Osteoblast (primary cell): ENCODE data around the gene GYG2. TPM values are rescaled to one million over a fixed set of nuclear protein-coding genes. Genes with fewer than 3 reads are reported as not detected.

Source experiments
- DNase-seq: peaks from one replicate; pipeline ENCODE4 v3.0.0; 2011; ENCODE audit warnings: low spot score, mixed read lengths; ENCODE audit not compliant: insufficient read length; ENCODE audit errors: missing footprints
- H2AFZ ChIP-seq: 2 replicates; pipeline ENCODE4 v1.6.0; 2011; ENCODE audit warnings: mild to moderate bottlenecking, low read length
- H3K27ac ChIP-seq: 2 replicates; pipeline ENCODE4 v1.5.1; 2011; ENCODE audit warnings: mild to moderate bottlenecking, low read depth, low read length, moderate library complexity
- H3K27me3 ChIP-seq: 2 replicates; pipeline ENCODE4 v1.6.0; 2012; ENCODE audit warnings: mild to moderate bottlenecking, control low read depth, inconsistent platforms, low read length, moderate library complexity; ENCODE audit not compliant: insufficient read depth
- H3K36me3 ChIP-seq: 2 replicates; pipeline ENCODE4 v1.5.1; 2011; ENCODE audit warnings: mild to moderate bottlenecking, low read length, control low read depth, moderate library complexity; ENCODE audit not compliant: insufficient read depth
- H3K4me1 ChIP-seq: 2 replicates; pipeline ENCODE4 v1.5.1; 2011; ENCODE audit warnings: mild to moderate bottlenecking, low read length, control low read depth, moderate library complexity; ENCODE audit not compliant: insufficient read depth
- H3K4me2 ChIP-seq: 2 replicates; pipeline ENCODE4 v1.6.0; 2011; ENCODE audit warnings: mild to moderate bottlenecking, low read length; ENCODE audit not compliant: insufficient read depth
- H3K4me3 ChIP-seq: fragments of 200-600 bp; sonication (generic); 3 replicates; pipeline ENCODE4 v1.5.1; 2012; ENCODE audit warnings: mild to moderate bottlenecking, low read length, inconsistent platforms; ENCODE audit not compliant: insufficient read depth
- H3K79me2 ChIP-seq: 2 replicates; pipeline ENCODE4 v1.6.0; 2012; ENCODE audit warnings: mild to moderate bottlenecking, low read length, control low read depth, inconsistent platforms; ENCODE audit not compliant: insufficient read depth
- H3K9me3 ChIP-seq: 2 replicates; pipeline ENCODE4 v1.5.1; 2011; ENCODE audit warnings: low read depth, low read length, control low read depth
- H4K20me1 ChIP-seq: 2 replicates; pipeline ENCODE4 v1.6.0; 2012; ENCODE audit warnings: mild to moderate bottlenecking, low read length, control low read depth; ENCODE audit not compliant: insufficient read depth
- CTCF ChIP-seq: IDR thresholded peaks from 2 replicates; pipeline ENCODE4 v1.5.1; 2011; ENCODE audit warnings: mild to moderate bottlenecking, low read depth, low read length, moderate library complexity; ENCODE audit errors: extremely low read depth
- total RNA-seq: library from RNA; depleted of rRNA; stranded (reverse); fragments of >200 nt; gene quantifications from 2 replicates; pipeline ENCODE4 v1.2.3, GENCODE V29; 2012

GYG2 gene
- total RNA-seq, 1 donor = 6.2 TPM

DNA sequence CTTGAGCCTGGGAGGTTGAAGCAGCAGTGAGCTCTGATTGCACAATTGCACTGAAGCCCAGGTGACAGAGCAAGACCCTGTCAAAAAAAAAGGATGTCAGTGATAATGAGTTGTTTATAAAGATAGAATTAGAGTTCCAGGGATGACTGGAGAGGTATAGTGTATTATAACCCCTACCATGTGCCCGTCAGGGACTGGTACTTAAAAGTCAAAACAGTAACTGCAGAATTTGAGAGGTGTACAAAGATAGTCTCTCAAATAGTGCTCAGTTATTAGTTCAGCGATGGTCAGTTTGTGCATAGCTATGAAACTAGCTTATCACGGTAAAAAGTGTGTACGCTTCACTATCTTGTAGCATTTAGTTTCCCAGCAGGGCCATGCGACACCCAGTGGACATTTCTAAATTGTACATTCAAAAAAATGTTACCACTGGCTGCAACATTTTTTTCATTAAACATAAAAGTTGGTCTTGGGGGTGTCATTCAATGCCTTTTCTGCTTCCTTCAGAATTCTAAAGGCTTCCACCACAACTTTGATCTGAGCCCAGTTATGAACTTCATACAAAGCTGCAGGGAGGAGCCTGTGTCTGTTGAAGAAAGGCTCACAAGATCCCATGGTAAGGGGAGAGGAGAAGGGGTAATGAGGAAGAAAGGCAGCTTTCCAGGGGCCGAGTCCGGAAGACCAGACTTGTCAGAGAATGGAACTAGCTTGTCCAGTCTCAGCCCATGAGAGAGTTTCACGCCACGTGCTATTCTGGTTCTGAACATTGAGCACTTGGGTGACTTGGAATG, 9.2 kb upstream of the GYG2 start:
- H3K27ac ChIP-seq = no peak overlapping the region
- no peak overlapping the region for H2AFZ ChIP-seq
- DNase-seq = peak; percentile 84
- peaks cover 11% of the 10 kb centered on the region for H3K27me3 ChIP-seq
- no peak overlapping the region for H3K4me2 ChIP-seq
- TF ChIP-seq CTCF = peak; percentile 60
- no peaks in the 10 kb centered on the region for H3K9me3 ChIP-seq
- H3K36me3 ChIP-seq = no peaks in the 10 kb centered on the region
- no peaks in the 10 kb centered on the region for H3K79me2 ChIP-seq
- H4K20me1 ChIP-seq = no peaks in the 10 kb centered on the region
- no peaks in the 10 kb centered on the region for H3K4me1 ChIP-seq
- no peak overlapping the region for H3K4me3 ChIP-seq

- no peak for DNase-seq
- no peaks in the 10 kb centered on the region for H3K79me2 ChIP-seq
- no peak overlapping the region for H3K4me3 ChIP-seq
- no peak overlapping the region for H3K4me2 ChIP-seq
- H3K27ac ChIP-seq = no peak overlapping the region
- H2AFZ ChIP-seq = no peak overlapping the region
- H4K20me1 ChIP-seq = no peaks in the 10 kb centered on the region
- H3K27me3 ChIP-seq = peaks cover 7% of the 10 kb centered on the region
- no peaks in the 10 kb centered on the region for H3K36me3 ChIP-seq
- no peaks in the 10 kb centered on the region for H3K9me3 ChIP-seq
- H3K4me1 ChIP-seq = no peaks in the 10 kb centered on the region
- no peak for TF ChIP-seq CTCF
Measured at GRCh38 chrX:2820136-2820771, 8.5 kb upstream of the GYG2 start.

DNA sequence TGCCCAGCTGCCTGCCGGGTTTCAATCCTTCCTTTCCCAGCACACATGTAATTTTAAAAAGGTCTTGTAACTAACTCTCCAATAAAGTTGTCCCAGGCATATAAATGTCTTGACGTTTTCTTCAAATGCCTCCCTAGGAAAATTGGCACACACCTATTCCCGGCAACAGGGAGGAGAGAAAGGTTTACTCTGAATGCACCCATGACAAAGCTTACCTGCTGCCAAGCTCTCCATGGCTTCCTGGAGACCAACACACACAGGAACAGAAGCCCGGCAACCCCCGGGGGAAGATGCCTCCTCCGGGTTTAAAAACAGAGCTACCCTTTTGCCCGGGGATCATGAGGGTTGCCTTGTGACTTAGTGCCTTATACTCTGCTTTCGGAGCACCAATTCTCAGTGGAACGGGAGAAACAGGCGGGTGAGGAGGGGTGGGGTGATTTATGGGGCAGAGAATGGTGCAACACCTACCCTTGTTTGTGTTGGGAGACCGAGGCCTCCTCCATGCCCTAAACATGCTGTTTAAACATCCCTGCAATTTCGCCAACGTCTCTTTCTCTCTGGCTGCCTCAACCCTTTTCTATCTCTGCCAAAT, 4.8 kb upstream of the GYG2 start:
- Histone ChIP-seq H2AFZ (peak overlapping the region; percentile 68), H3K9me3 (no peaks in the 10 kb centered on the region), H3K27ac (no peak overlapping the region), H3K4me3 (no peak overlapping the region), H3K27me3 (peaks cover 16% of the 10 kb centered on the region), H4K20me1 (no peaks in the 10 kb centered on the region), H3K36me3 (no peaks in the 10 kb centered on the region), H3K4me1 (no peaks in the 10 kb centered on the region), H3K79me2 (no peaks in the 10 kb centered on the region), H3K4me2 (no peak overlapping the region)
- TF ChIP-seq CTCF = no peak
- DNase-seq = no peak

DNA sequence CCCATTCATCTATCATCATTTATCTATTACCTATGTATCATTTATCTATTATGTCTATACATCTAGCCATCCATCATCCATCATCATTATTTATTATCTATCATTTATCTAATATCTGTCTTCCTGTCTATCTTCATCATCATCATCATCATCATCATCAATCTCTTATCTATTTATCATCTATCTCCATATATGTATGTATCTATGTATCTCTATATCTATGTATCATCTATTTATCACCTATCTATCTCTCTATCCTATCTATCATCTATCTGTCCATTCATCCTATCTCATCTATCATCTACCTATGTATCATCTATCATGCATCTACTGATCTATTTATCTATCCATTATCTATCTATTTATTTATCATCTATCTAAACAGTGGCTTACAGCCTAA, 3.8 kb upstream of the GYG2 start:
- Histone ChIP-seq H3K27ac (no peak overlapping the region), H3K36me3 (no peaks in the 10 kb centered on the region), H4K20me1 (no peaks in the 10 kb centered on the region)

More for the DNA sequence above, 3.8 kb upstream of the GYG2 start:
- Histone ChIP-seq H2AFZ (no peak overlapping the region), H3K4me3 (no peak overlapping the region), H3K4me1 (no peaks in the 10 kb centered on the region), H3K4me2 (no peak overlapping the region), H3K27me3 (peaks cover 20% of the 10 kb centered on the region), H3K9me3 (no peaks in the 10 kb centered on the region), H3K79me2 (no peaks in the 10 kb centered on the region)
- no peak for DNase-seq
- no peak for TF ChIP-seq CTCF
